GM06990 (cell line): ENCODE data around the gene PLSCR3.

Source experiments
- DNase-seq: peaks from one replicate; pipeline ENCODE4 v3.0.0-alpha.2; 2011; ENCODE audit not compliant: insufficient read length; ENCODE audit errors: extremely low read depth
- H3K27me3 ChIP-seq: replicated peaks from 2 replicates; pipeline ENCODE4 v1.6.0; 2011; ENCODE audit warnings: low read length; ENCODE audit not compliant: control insufficient read depth, insufficient read depth
- H3K36me3 ChIP-seq: 2 replicates; pipeline ENCODE4 v1.5.1; 2011; ENCODE audit warnings: low read length; ENCODE audit not compliant: control insufficient read depth, insufficient read depth
- H3K4me3 ChIP-seq: replicated peaks from 2 replicates; pipeline ENCODE4 v1.5.1; 2011; ENCODE audit warnings: low read depth, mild to moderate bottlenecking, control low read depth, low read length
- CTCF ChIP-seq: IDR thresholded peaks from 2 replicates; pipeline ENCODE4 v1.5.1; 2011; ENCODE audit warnings: low read length, control low read depth, mild to moderate bottlenecking, inconsistent platforms; ENCODE audit not compliant: insufficient read depth, poor library complexity, severe bottlenecking

The PLSCR3 gene

GRCh38 chr17:7383371-7383741, 11.0 kb downstream of the PLSCR3 start:
- TF ChIP-seq CTCF: no peak
- Histone ChIP-seq H3K36me3 (no peaks in the 10 kb centered on the region; the same call in 1 of the 2 replicates), H3K27me3 (no peaks in the 10 kb centered on the region; the same call in 1 of the 2 replicates), H3K4me3 (no peak overlapping the region; the same call in 1 of the 2 replicates)
- no peak for DNase-seq

GRCh38 chr17:7382901-7383300, 11.4 kb downstream of the PLSCR3 start:
- DNase-seq: no peak
- H3K4me3 ChIP-seq: no peak overlapping the region
- TF ChIP-seq CTCF: no peak
- H3K36me3 ChIP-seq: no peaks in the 10 kb centered on the region; the same call in 1 of the 2 replicates
- H3K27me3 ChIP-seq: no peaks in the 10 kb centered on the region; the same call in 1 of the 2 replicates

- Histone ChIP-seq H3K4me3 (no peak within 1 kb of the TSS), H3K27me3 (no peaks in the 10 kb centered on the region; the same call in 1 of the 2 replicates), H3K36me3 (no peaks in the 10 kb centered on the region)
- no peak for DNase-seq
- no peak for TF ChIP-seq CTCF
Measured at GRCh38 chr17:7380855-7381683, 13.3 kb downstream of the PLSCR3 start, which contains the start of gene TNK1. Gene TNK1 (plus strand): TSS chr17:7381089. CDS start chr17:7382927, 1,838 bp downstream.

- Histone ChIP-seq H3K27me3 (no peaks in the 10 kb centered on the region; the same call in 1 of the 2 replicates), H3K4me3 (no peak overlapping the region), H3K36me3 (no peaks in the 10 kb centered on the region)
- no peak for DNase-seq
- no peak for TF ChIP-seq CTCF
Measured at GRCh38 chr17:7380321-7380720, 14.0 kb downstream of the PLSCR3 start.

GRCh38 chr17:7379134-7379533, 15.2 kb downstream of the PLSCR3 start:
- no peak for DNase-seq
- Histone ChIP-seq H3K36me3 (no peaks in the 10 kb centered on the region), H3K4me3 (no peak overlapping the region), H3K27me3 (no peaks in the 10 kb centered on the region; the same call in 1 of the 2 replicates)
- no peak for TF ChIP-seq CTCF
